Measurements from ENCODE around the gene WDR33.

Gene WDR33

DNA sequence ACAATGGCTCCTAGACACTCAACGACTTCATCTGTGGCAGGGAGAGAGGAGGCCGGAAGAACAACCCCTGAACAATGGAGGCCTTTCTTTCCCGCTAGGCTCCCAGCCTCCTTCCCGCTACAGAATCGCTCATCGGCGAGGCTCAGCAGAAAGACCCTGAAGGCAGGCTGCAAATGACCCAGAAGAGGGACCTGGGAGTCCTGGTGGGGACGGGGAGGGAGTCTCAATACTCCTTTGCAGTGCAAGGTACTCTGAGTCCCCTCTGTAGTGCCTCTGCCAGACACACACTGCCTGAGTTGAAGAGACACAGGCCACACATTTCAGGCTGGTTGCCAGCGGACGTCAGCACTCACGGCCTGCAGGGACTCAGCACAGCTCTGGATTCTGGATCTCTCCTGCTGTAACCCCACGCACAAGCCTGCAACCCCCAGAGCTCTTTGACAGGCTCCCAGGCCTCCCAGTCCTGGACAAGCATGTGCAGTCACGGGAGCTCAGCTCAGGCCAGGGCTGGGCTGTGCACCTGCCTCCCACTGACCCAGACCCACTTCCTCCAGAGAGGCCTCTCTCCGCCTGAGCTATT lies 158.9 kb downstream of the WDR33 start:
- no peak for DNase-seq (ENCODE audit: extremely low read depth, low read depth)
- TF ChIP-seq, protein P1, sequence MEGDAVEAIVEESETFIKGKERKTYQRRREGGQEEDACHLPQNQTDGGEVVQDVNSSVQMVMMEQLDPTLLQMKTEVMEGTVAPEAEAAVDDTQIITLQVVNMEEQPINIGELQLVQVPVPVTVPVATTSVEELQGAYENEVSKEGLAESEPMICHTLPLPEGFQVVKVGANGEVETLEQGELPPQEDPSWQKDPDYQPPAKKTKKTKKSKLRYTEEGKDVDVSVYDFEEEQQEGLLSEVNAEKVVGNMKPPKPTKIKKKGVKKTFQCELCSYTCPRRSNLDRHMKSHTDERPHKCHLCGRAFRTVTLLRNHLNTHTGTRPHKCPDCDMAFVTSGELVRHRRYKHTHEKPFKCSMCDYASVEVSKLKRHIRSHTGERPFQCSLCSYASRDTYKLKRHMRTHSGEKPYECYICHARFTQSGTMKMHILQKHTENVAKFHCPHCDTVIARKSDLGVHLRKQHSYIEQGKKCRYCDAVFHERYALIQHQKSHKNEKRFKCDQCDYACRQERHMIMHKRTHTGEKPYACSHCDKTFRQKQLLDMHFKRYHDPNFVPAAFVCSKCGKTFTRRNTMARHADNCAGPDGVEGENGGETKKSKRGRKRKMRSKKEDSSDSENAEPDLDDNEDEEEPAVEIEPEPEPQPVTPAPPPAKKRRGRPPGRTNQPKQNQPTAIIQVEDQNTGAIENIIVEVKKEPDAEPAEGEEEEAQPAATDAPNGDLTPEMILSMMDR (IDR thresholded peaks at IDR 0.05; ENCODE audit: low read depth, low read length), result no peak

DNA sequence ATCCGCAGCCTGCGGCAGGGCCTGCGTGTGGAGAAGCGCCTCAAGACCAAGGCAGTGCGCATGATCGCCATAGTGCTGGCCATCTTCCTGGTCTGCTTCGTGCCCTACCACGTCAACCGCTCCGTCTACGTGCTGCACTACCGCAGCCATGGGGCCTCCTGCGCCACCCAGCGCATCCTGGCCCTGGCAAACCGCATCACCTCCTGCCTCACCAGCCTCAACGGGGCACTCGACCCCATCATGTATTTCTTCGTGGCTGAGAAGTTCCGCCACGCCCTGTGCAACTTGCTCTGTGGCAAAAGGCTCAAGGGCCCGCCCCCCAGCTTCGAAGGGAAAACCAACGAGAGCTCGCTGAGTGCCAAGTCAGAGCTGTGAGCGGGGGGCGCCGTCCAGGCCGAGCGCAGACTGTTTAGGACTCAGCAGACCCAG lies 159.6 kb downstream of the WDR33 start:
- DNase-seq (ENCODE audit: extremely low read depth, low read depth), result no peak
- TF ChIP-seq, protein P1 (IDR thresholded peaks at IDR 0.05; ENCODE audit: low read depth, low read length), result no peak

Data from AG09319 (cell line).